ENCODE data around the gene FYN.

- TF ChIP-seq RCOR1 (IDR thresholded peaks at IDR 0.05; ENCODE audit: low read depth, low read length) (no peak), MYC (IDR thresholded peaks at IDR 0.05; ENCODE audit: borderline replicate concordance, low read length) (no peak), TFCP2L1 (CRISPR knock-in tag; IDR thresholded peaks at IDR 0.05) (no peak), EP300 (IDR thresholded peaks at IDR 0.05) (no peak), HOXB13 (CRISPR knock-in tag; IDR thresholded peaks at IDR 0.05; ENCODE audit: low read depth) (no peak), HDAC2 (IDR thresholded peaks at IDR 0.05) (no peak), KDM1A (IDR thresholded peaks at IDR 0.05; ENCODE audit: low read depth) (no peak), JUNB (IDR thresholded peaks at IDR 0.05) (no peak)
- TF ChIP-seq, protein P1, sequence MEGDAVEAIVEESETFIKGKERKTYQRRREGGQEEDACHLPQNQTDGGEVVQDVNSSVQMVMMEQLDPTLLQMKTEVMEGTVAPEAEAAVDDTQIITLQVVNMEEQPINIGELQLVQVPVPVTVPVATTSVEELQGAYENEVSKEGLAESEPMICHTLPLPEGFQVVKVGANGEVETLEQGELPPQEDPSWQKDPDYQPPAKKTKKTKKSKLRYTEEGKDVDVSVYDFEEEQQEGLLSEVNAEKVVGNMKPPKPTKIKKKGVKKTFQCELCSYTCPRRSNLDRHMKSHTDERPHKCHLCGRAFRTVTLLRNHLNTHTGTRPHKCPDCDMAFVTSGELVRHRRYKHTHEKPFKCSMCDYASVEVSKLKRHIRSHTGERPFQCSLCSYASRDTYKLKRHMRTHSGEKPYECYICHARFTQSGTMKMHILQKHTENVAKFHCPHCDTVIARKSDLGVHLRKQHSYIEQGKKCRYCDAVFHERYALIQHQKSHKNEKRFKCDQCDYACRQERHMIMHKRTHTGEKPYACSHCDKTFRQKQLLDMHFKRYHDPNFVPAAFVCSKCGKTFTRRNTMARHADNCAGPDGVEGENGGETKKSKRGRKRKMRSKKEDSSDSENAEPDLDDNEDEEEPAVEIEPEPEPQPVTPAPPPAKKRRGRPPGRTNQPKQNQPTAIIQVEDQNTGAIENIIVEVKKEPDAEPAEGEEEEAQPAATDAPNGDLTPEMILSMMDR (IDR thresholded peaks at IDR 0.05) = no peak
These were observed 7.2 kb downstream of the FYN start for GRCh38 chr6:111865909-111866546.
